Vagina (tissue), 2 donors: Measurements from ENCODE around the gene HEATR3.

Experiments used
- POLR2A ChIP-seq, 2 donors: fragments of 450-650 bp; IDR thresholded peaks; one replicate each; pipeline ENCODE4 v1.6.1; 2017; ENCODE audit warnings: antibody characterized with exemption in 2 of 2, mild to moderate bottlenecking in 2 of 2, moderate library complexity in 2 of 2
- POLR2AphosphoS5 ChIP-seq, 2 donors: sonication (generic); formaldehyde crosslinking; IDR thresholded peaks; one replicate each; pipeline ENCODE4 v1.9.0; 2017; ENCODE audit warnings: antibody characterized with exemption in 2 of 2, mild to moderate bottlenecking in 2 of 2, low read depth in 1 of 2; ENCODE audit not compliant: insufficient read depth in 1 of 2
- TF ChIP-seq, protein P1 (sequence below), 3 experiments: fragments of 450-650 bp in 2 of 3; fragments of 200-600 bp in 1 of 3; sonication (generic) in 1 of 3; IDR thresholded peaks; one replicate each; pipeline ENCODE4 v1.5.1; 2017 to 2019; ENCODE audit warnings: antibody characterized with exemption in 3 of 3, mild to moderate bottlenecking in 2 of 3, moderate library complexity in 2 of 3

DNA sequence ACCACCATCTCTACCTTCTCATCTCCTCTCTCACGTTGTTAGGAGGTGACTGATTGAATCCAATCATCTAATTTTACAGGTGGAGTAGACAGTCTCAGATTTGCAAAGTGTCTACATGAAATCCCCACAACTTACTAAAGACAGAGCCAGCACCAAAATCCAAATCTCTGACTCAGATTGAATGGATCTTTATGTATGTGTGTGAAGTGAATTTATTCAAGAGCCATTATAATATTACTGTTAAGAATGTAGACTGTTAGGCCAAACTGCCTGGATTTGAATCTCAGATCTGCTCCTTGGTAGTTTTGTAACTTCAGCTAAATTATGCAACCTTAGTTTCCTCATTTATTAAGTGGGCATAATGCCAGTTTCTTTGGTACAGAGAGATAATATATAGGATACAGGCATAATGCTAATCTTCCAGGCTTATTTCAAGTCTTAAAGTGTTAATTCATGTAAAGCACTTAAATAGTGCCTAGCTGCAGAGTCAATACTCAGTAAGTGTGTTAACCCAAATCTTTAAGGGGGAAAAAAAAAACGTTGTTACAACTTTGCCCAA lies 28.0 kb upstream of the HEATR3 start:
- TF ChIP-seq, protein P1, sequence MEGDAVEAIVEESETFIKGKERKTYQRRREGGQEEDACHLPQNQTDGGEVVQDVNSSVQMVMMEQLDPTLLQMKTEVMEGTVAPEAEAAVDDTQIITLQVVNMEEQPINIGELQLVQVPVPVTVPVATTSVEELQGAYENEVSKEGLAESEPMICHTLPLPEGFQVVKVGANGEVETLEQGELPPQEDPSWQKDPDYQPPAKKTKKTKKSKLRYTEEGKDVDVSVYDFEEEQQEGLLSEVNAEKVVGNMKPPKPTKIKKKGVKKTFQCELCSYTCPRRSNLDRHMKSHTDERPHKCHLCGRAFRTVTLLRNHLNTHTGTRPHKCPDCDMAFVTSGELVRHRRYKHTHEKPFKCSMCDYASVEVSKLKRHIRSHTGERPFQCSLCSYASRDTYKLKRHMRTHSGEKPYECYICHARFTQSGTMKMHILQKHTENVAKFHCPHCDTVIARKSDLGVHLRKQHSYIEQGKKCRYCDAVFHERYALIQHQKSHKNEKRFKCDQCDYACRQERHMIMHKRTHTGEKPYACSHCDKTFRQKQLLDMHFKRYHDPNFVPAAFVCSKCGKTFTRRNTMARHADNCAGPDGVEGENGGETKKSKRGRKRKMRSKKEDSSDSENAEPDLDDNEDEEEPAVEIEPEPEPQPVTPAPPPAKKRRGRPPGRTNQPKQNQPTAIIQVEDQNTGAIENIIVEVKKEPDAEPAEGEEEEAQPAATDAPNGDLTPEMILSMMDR (IDR thresholded peaks at IDR 0.05), result no peak
- TF ChIP-seq POLR2AphosphoS5 (IDR thresholded peaks at IDR 0.05; ENCODE audit: insufficient read depth in 1 of 2, low read depth in 1 of 2) (no peak), POLR2A (IDR thresholded peaks at IDR 0.05) (no peak)
